K562 (cell line): ENCODE measurements around the gene PLEK2. TPM values are rescaled to one million over a fixed set of nuclear protein-coding genes. Genes with fewer than 3 reads are reported as not detected.
A peak's percentile ranks its signal among the peaks of the same experiment; 100 is the strongest.

ENCODE experiments used
- ARHGAP35 ChIP-seq: fragments of 450-650 bp; IDR thresholded peaks from 2 replicates; pipeline ENCODE4 v1.6.1; 2018; ENCODE audit not compliant: partially characterized antibody
- CHCHD3 ChIP-seq: fragments of 250-450 bp; sonication (Bioruptor Pico); IDR thresholded peaks from 2 replicates; pipeline ENCODE4 v2.1.2; 2022; ENCODE audit warnings: mild to moderate bottlenecking
- DPF2 ChIP-seq: fragments of 450-650 bp; IDR thresholded peaks from 2 replicates; pipeline ENCODE4 v1.6.1; 2016
- E2F3 ChIP-seq: fragments of 250-450 bp; sonication (Bioruptor Pico); IDR thresholded peaks from 2 replicates; pipeline ENCODE4 v1.4.0; 2020; ENCODE audit warnings: mild to moderate bottlenecking
- GABPA ChIP-seq: fragments of 200-800 bp; sonication (Bioruptor generic); conservative IDR thresholded peaks from 2 replicates; pipeline ENCODE4 v1.6.1; 2016; ENCODE audit warnings: low read depth, missing genetic modification characterization, missing compliant biosample characterization
- GTF2F1 ChIP-seq: IDR thresholded peaks from 2 replicates; pipeline ENCODE4 v1.6.1; 2011; ENCODE audit warnings: low read depth, low read length, improper control_type of control experiment
- IFI16 ChIP-seq: fragments of 250-450 bp; sonication (Bioruptor Pico); IDR thresholded peaks from 2 replicates; pipeline ENCODE4 v2.1.2; 2022; ENCODE audit warnings: mild to moderate bottlenecking, inconsistent platforms
- MED1 ChIP-seq: sonication (generic); formaldehyde crosslinking; IDR thresholded peaks from 2 replicates; pipeline ENCODE4 v1.8.1; 2023; ENCODE audit warnings: missing genetic modification reagents, borderline replicate concordance
- MYNN ChIP-seq, 2 experiments: sonication (generic); formaldehyde crosslinking in 1 of 2; IDR thresholded peaks; 2 replicates each; pipeline versions ENCODE4 v1.5.0 to v1.6.1; 2016 to 2020; ENCODE audit warnings: antibody characterized with exemption in 1 of 2, missing genetic modification reagents in 1 of 2
- NFIC ChIP-seq: fragments of 450-650 bp; IDR thresholded peaks from 2 replicates; pipeline ENCODE4 v1.6.1; 2017; ENCODE audit warnings: mild to moderate bottlenecking, inconsistent platforms
- NFIX ChIP-seq: fragments of 250-450 bp; sonication (Bioruptor Pico); IDR thresholded peaks from 2 replicates; pipeline ENCODE4 v1.4.0; 2020; ENCODE audit warnings: low read depth, mild to moderate bottlenecking, moderate library complexity
- NONO ChIP-seq, 2 experiments: fragments of 200-400 bp in 1 of 2; fragments of 450-650 bp in 1 of 2; formaldehyde crosslinking in 1 of 2; IDR thresholded peaks; 2 replicates each; pipeline ENCODE4 v1.6.1; 2017; ENCODE audit warnings: low read depth in 2 of 2, mild to moderate bottlenecking in 2 of 2, moderate library complexity in 2 of 2, low read length in 1 of 2
- RB1 ChIP-seq: fragments of 450-650 bp; IDR thresholded peaks from 2 replicates; pipeline ENCODE4 v1.6.1; 2017; ENCODE audit warnings: low read depth, mild to moderate bottlenecking
- ZC3H8 ChIP-seq: fragments of 450-650 bp; IDR thresholded peaks from 2 replicates; pipeline ENCODE4 v1.6.1; 2017
- ZKSCAN8 ChIP-seq: fragments of 200-800 bp; sonication (Bioruptor generic); IDR thresholded peaks from 2 replicates; pipeline ENCODE4 v1.6.1; 2016; ENCODE audit warnings: missing genetic modification characterization, missing compliant biosample characterization
- ZNF165 ChIP-seq: fragments of 250-450 bp; sonication (Bioruptor Pico); IDR thresholded peaks from 2 replicates; pipeline ENCODE4 v1.4.0; 2020; ENCODE audit warnings: borderline replicate concordance
- ZNF23 ChIP-seq: fragments of 250-450 bp; sonication (Bioruptor Pico); IDR thresholded peaks from 2 replicates; pipeline ENCODE4 v1.4.0; 2020; ENCODE audit warnings: mild to moderate bottlenecking
- ZNF282 ChIP-seq: sonication (generic); formaldehyde crosslinking; IDR thresholded peaks from 2 replicates; pipeline ENCODE4 v1.8.1; 2023; ENCODE audit warnings: missing genetic modification reagents
- ZNF347 ChIP-seq: fragments of 450-650 bp; formaldehyde crosslinking; IDR thresholded peaks from 2 replicates; pipeline ENCODE4 v1.4.0; 2020; ENCODE audit warnings: low read depth, mild to moderate bottlenecking, moderate library complexity
- ZNF384 ChIP-seq: IDR thresholded peaks from 2 replicates; pipeline ENCODE4 v1.6.1; 2012; ENCODE audit warnings: low read depth, low read length, improper control_type of control experiment
- ZNF79 ChIP-seq: fragments of 250-450 bp; sonication (Bioruptor Pico); IDR thresholded peaks from 2 replicates; pipeline ENCODE4 v1.4.0; 2020; ENCODE audit warnings: low read depth, mild to moderate bottlenecking, moderate library complexity
- polyA plus RNA-seq, 8 experiments: library from polyadenylated mRNA; depleted of rRNA in 4 of 8; stranded (reverse) in 5 of 8; unstranded in 3 of 8; fragments of >200 nt; fragmentation: Nextera tagmentation in 2 of 8; fragmentation: Illumina TruSeq in 1 of 8; extraction: Ambion mirVana in 2 of 8; extraction: Trizol in 1 of 8; gene quantifications; 2 replicates each; pipeline versions ENCODE4 v1.2.1 to v1.2.3, GENCODE V29; 2011 to 2014; ENCODE audit warnings: inconsistent platforms in 1 of 8, missing spikeins in 1 of 8
- total RNA-seq, 7 experiments: library from RNA; depleted of rRNA in 6 of 7; stranded (reverse); fragments of >200 nt in 6 of 7; fragmentation: Illumina TruSeq in 2 of 7; extraction: Trizol in 2 of 7; gene quantifications; 2 replicates each; pipeline versions ENCODE4 v1.2.1 to v1.2.3, GENCODE V29; 2011 to 2021; ENCODE audit warnings: low replicate concordance in 1 of 7
- TF ChIP-seq, protein P1 (sequence below): fragments of 250-450 bp; sonication (Bioruptor Pico); IDR thresholded peaks from 2 replicates; pipeline ENCODE4 v1.5.0; 2021; ENCODE audit warnings: mild to moderate bottlenecking, borderline replicate concordance
- TF ChIP-seq, protein P2 (sequence below): fragments of 250-450 bp; sonication (Bioruptor Pico); IDR thresholded peaks from 2 replicates; pipeline ENCODE4 v1.8.0; 2022; ENCODE audit warnings: moderate library complexity, mild to moderate bottlenecking, inconsistent platforms
- TF ChIP-seq, protein P3 (sequence below): sonication (generic); formaldehyde crosslinking; IDR thresholded peaks from 2 replicates; pipeline ENCODE4 v1.8.0; 2022; ENCODE audit warnings: missing genetic modification reagents, mild to moderate bottlenecking, moderate library complexity, borderline replicate concordance
- TF ChIP-seq, protein P4 (sequence below): sonication (generic); formaldehyde crosslinking; IDR thresholded peaks from 2 replicates; pipeline ENCODE4 v1.8.1; 2023; ENCODE audit warnings: mild to moderate bottlenecking, missing genetic modification reagents

Gene PLEK2
- total and polyA plus RNA-seq, 9 of the 15 experiments (the other 6 are each of a cell fraction or from before 2014, with no cell fraction given) = not detected

DNA sequence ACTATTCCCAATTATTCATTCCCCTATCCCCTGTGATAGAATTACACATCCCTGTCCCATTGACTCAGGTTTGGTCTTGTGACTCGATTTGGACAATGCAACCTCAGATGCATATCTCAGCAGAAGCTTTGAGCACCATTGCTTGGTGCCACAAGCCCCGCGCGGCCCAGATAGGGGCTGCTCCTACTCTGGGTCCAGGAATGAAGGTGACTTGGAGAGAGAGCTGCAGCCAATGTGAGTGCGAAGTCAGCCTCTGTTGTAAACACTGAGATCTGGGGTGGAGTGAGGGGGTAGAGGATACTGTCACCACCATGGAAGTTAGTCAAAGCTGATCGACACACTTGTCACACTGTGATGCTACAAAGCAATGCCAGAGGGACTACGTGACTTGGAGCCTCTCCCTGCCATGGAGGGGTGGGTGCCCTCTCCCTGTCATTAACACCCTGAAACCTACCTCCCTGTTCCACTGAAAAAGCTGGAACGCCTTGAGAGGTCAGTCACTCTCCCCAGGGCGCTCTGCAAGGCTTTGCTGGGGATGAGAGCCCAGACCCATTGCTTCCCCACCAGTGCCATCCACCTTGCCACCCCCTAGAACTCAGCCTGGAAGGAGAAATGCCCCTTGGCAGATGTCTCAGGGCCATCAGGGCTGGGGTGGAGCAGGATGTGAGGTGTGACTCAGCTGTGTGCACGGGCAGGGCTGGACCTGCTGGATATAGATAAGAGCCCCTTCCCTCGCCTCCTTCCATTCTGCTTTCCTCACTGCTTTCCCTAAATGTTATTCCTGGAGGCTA lies 6.6 kb upstream of the PLEK2 start (continued):
- peak; percentile 69 for TF ChIP-seq NFIC
- TF ChIP-seq ZC3H8 = no peak
- no peak for TF ChIP-seq GABPA (tag)
- TF ChIP-seq DPF2 = peak; percentile 97
- no peak for TF ChIP-seq MED1 (CRISPR knock-in tag)
- TF ChIP-seq ZNF282 (CRISPR knock-in tag) = no peak
- TF ChIP-seq ZKSCAN8 (CRISPR knock-in tag) = no peak
- TF ChIP-seq, protein P1, sequence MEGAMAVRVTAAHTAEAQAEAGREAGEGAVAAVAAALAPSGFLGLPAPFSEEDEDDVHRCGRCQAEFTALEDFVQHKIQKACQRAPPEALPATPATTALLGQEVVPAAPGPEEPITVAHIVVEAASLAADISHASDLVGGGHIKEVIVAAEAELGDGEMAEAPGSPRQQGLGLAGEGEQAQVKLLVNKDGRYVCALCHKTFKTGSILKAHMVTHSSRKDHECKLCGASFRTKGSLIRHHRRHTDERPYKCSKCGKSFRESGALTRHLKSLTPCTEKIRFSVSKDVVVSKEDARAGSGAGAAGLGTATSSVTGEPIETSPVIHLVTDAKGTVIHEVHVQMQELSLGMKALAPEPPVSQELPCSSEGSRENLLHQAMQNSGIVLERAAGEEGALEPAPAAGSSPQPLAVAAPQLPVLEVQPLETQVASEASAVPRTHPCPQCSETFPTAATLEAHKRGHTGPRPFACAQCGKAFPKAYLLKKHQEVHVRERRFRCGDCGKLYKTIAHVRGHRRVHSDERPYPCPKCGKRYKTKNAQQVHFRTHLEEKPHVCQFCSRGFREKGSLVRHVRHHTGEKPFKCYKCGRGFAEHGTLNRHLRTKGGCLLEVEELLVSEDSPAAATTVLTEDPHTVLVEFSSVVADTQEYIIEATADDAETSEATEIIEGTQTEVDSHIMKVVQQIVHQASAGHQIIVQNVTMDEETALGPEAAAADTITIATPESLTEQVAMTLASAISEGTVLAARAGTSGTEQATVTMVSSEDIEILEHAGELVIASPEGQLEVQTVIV = no peak
- TF ChIP-seq ZNF347 (CRISPR knock-in tag) = no peak
- TF ChIP-seq NFIX (CRISPR knock-in tag) = no peak
- TF ChIP-seq ARHGAP35 = no peak
- TF ChIP-seq ZNF79 (CRISPR knock-in tag) = no peak
- TF ChIP-seq, protein P2, sequence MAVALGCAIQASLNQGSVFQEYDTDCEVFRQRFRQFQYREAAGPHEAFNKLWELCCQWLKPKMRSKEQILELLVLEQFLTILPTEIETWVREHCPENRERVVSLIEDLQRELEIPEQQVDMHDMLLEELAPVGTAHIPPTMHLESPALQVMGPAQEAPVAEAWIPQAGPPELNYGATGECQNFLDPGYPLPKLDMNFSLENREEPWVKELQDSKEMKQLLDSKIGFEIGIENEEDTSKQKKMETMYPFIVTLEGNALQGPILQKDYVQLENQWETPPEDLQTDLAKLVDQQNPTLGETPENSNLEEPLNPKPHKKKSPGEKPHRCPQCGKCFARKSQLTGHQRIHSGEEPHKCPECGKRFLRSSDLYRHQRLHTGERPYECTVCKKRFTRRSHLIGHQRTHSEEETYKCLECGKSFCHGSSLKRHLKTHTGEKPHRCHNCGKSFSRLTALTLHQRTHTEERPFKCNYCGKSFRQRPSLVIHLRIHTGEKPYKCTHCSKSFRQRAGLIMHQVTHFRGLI (CRISPR knock-in tag) = no peak
- no peak for TF ChIP-seq ZNF23
- TF ChIP-seq NONO (IDR thresholded peaks at IDR 0.05; ENCODE audit: low read depth in 2 of 2, low read length in 1 of 2) = peak in 1 of 2 experiments; percentile 53; a peak in 2 of 4 replicates
- TF ChIP-seq, protein P3, sequence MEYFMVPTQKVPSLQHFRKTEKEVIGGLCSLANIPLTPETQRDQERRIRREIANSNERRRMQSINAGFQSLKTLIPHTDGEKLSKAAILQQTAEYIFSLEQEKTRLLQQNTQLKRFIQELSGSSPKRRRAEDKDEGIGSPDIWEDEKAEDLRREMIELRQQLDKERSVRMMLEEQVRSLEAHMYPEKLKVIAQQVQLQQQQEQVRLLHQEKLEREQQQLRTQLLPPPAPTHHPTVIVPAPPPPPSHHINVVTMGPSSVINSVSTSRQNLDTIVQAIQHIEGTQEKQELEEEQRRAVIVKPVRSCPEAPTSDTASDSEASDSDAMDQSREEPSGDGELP (CRISPR knock-in tag) = peak; percentile 91
- TF ChIP-seq ZNF384 = no peak
- no peak for TF ChIP-seq CHCHD3 (CRISPR knock-in tag)
- TF ChIP-seq GTF2F1 = no peak
- no peak for TF ChIP-seq E2F3 (CRISPR knock-in tag)
- no peak for TF ChIP-seq IFI16 (CRISPR knock-in tag)
- TF ChIP-seq ZNF165 = no peak
- TF ChIP-seq RB1 = no peak
- peak; percentile 96 for TF ChIP-seq MYNN (IDR thresholded peaks at IDR 0.05)
- TF ChIP-seq MYNN (CRISPR knock-in tag; IDR thresholded peaks at IDR 0.05) = no peak
- TF ChIP-seq, protein P4, sequence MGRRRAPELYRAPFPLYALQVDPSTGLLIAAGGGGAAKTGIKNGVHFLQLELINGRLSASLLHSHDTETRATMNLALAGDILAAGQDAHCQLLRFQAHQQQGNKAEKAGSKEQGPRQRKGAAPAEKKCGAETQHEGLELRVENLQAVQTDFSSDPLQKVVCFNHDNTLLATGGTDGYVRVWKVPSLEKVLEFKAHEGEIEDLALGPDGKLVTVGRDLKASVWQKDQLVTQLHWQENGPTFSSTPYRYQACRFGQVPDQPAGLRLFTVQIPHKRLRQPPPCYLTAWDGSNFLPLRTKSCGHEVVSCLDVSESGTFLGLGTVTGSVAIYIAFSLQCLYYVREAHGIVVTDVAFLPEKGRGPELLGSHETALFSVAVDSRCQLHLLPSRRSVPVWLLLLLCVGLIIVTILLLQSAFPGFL (CRISPR knock-in tag) = no peak
